GM10248 (cell line): ENCODE results near the gene PSMD12.
"Not testable (repeated sequence)": the region's sequence is repeated elsewhere in the genome, so short reads cannot be mapped to it uniquely, and the experiment has no call there.

Source experiments
- CTCF ChIA-PET: fragments of 300-600 bp; sonication (Branson Sonifier 250); formaldehyde crosslinking; extraction: SDS; loops from one replicate; lab custom pipeline; 2021; ENCODE audit warnings: antibody characterized with exemption; lab: Yijun Ruan, JAX
- POLR2A ChIA-PET: fragments of 350-650 bp; sonication (Branson Sonifier 250); formaldehyde crosslinking; extraction: SDS; loops from one replicate; lab custom pipeline; 2020; ENCODE audit warnings: antibody characterized with exemption; lab: Yijun Ruan, JAX
- DNase-seq: peaks from one replicate; pipeline ENCODE4 v3.0.0; 2012; ENCODE audit errors: extremely low spot score
- CTCF ChIP-seq: IDR thresholded peaks from 2 replicates; pipeline ENCODE4 v1.5.1; 2012; ENCODE audit warnings: mild to moderate bottlenecking, low read depth; ENCODE audit errors: extremely low read depth, missing control alignments, control extremely low read depth

PSMD12 gene

GRCh38 chr17:67328026-67328425, 38.4 kb downstream of the PSMD12 start:
- ChIA-PET CTCF (no interaction called here), POLR2A (interaction anchor here (0.6 kb wide), 1 partner anchor 320 kb away, joined by 3 read pairs; no protein-coding TSS in a partner anchor)
- TF ChIP-seq CTCF, result no peak
- no peak for DNase-seq

GRCh38 chr17:67326959-67327745, 39.2 kb downstream of the PSMD12 start:
- DNase-seq, CTCF ChIA-PET, POLR2A ChIA-PET: not testable (repeated sequence)

- no peak for DNase-seq
- no peak for TF ChIP-seq CTCF
- ChIA-PET CTCF (no interaction called here), POLR2A (no interaction called here)
These were observed 39.9 kb downstream of the PSMD12 start for GRCh38 chr17:67326440-67326839.

GRCh38 chr17:67324330-67324729, 42.0 kb downstream of the PSMD12 start:
- ChIA-PET CTCF (no interaction called here), POLR2A (no interaction called here)
- no peak for DNase-seq
- TF ChIP-seq CTCF, result no peak

GRCh38 chr17:67323445-67323844, 42.9 kb downstream of the PSMD12 start:
- CTCF ChIA-PET, result interaction anchor here (1.1 to 1.2 kb wide), 2 partner anchors 14 to 269 kb away, joined by 3 read pairs; no protein-coding TSS in a partner anchor
- no peak for DNase-seq
- TF ChIP-seq CTCF, result no peak
- POLR2A ChIA-PET, result no interaction called here

- POLR2A ChIA-PET, result no interaction called here
- CTCF ChIA-PET, result interaction anchor here (0.8 to 1.3 kb wide), 4 partner anchors 9 to 268 kb away, joined by 3 read pairs; no protein-coding TSS in a partner anchor
- TF ChIP-seq CTCF, result no peak
- DNase-seq, result no peak
These were observed 44.2 kb downstream of the PSMD12 start for GRCh38 chr17:67322042-67322787.

GRCh38 chr17:67321486-67321885, 44.9 kb downstream of the PSMD12 start:
- CTCF ChIA-PET, POLR2A ChIA-PET, DNase-seq: not testable (repeated sequence)
